Activated CD8-positive, alpha-beta memory T cell treated with anti-CD3 and anti-CD28 coated beads for 4 hours (primary cell): ENCODE data around the gene KRTAP10-9.
"Not testable (repeated sequence)": the region's sequence is repeated elsewhere in the genome, so short reads cannot be mapped to it uniquely, and the experiment has no call there.

Source experiments
- DNase-seq, 2 donors: peaks; one replicate each; pipeline ENCODE4 v3.0.0-alpha.2; 2020; ENCODE audit warnings: low read depth in 2 of 2

The KRTAP10-9 gene

GRCh38 chr21:44614961-44615391 is 11.9 kb upstream of the KRTAP10-9 start:
- no peak for DNase-seq

- no peak for DNase-seq
Observed at GRCh38 chr21:44615466-44615865, 11.4 kb upstream of the KRTAP10-9 start.

- DNase-seq = no peak
Observed at GRCh38 chr21:44615911-44616590, 10.8 kb upstream of the KRTAP10-9 start.

- DNase-seq = no peak
Observed at GRCh38 chr21:44616591-44616926, 10.3 kb upstream of the KRTAP10-9 start.

GRCh38 chr21:44617071-44617501 is 9.8 kb upstream of the KRTAP10-9 start:
- DNase-seq = no peak

GRCh38 chr21:44618504-44618903 is 8.4 kb upstream of the KRTAP10-9 start:
- no peak for DNase-seq

- DNase-seq = peak; percentile 30 to 57
Observed at GRCh38 chr21:44618909-44619308, 8.0 kb upstream of the KRTAP10-9 start.

GRCh38 chr21:44619886-44620285 is 7.0 kb upstream of the KRTAP10-9 start:
- no peak for DNase-seq

- no peak for DNase-seq
Observed at GRCh38 chr21:44623575-44623974, 3.3 kb upstream of the KRTAP10-9 start.

- no peak for DNase-seq
Observed at GRCh38 chr21:44625756-44626155, 1.1 kb upstream of the KRTAP10-9 start.

- no peak for DNase-seq
Observed at GRCh38 chr21:44626262-44626661, 631 bp upstream of the KRTAP10-9 start.

- not testable (repeated sequence) for DNase-seq
Observed at GRCh38 chr21:44627181-44627822, 409 bp downstream of the KRTAP10-9 start.

GRCh38 chr21:44627831-44628233 is 939 bp downstream of the KRTAP10-9 start:
- not testable (repeated sequence) for DNase-seq

- DNase-seq = no peak
Observed at GRCh38 chr21:44628707-44629391, 2.0 kb downstream of the KRTAP10-9 start.

GRCh38 chr21:44630440-44630839 is 3.5 kb downstream of the KRTAP10-9 start:
- no peak for DNase-seq

- no peak for DNase-seq
Observed at GRCh38 chr21:44632067-44632466, 5.2 kb downstream of the KRTAP10-9 start.

- no peak for DNase-seq
Observed at GRCh38 chr21:44636209-44637017, 9.5 kb downstream of the KRTAP10-9 start.

GRCh38 chr21:44637018-44637850 is 10.3 kb downstream of the KRTAP10-9 start, which contains the start of gene KRTAP10-10:
KRTAP10-10 (plus strand) TSS chr21:44637356; CDS start chr21:44637418, 62 bp downstream.
- no peak for DNase-seq

- not testable (repeated sequence) for DNase-seq
Observed at GRCh38 chr21:44637851-44638348, 11.0 kb downstream of the KRTAP10-9 start.

- not testable (repeated sequence) for DNase-seq
Observed at GRCh38 chr21:44638506-44639330, 11.8 kb downstream of the KRTAP10-9 start.
